Measurements from ENCODE around the gene LRCH3.

LRCH3 gene

DNA sequence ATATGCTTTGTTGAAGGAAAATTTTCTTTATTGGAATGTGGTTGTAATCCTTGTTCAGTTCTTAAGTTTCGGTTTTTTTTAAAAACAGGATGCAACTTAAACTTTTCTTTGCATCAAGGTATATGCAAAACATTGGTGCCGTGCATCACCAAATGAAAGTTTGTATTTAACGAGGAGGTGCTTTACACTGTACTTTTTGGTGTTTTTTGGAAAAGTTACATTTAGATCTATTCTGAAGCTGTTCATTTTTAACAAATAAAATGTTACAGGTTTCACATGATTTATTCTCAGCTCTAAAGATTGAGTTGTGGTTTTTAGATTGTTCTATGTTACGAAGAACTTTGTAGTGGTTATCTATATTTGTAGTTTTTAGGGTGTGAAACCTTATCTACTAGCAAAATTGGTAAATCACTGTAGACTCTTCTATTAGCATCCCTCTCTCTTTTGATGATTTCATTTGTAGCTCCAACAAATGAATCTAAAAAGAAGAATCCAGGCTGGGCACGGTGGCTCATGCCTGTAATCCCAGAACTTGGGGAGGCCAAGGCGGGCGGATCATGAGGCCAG lies 7.0 kb upstream of the LRCH3 start:
- Histone ChIP-seq H3K9me3 (no peaks in the 10 kb centered on the region), H3K36me3 (peaks cover 21% of the 10 kb centered on the region), H3K27ac (no peak overlapping the region), H3K4me1 (ENCODE audit: control insufficient read depth in 1 of 2, insufficient read depth in 1 of 2, low read depth in 1 of 2, low read length in 1 of 2) (no peaks in the 10 kb centered on the region), H3K4me3 (ENCODE audit: low read depth in 1 of 2, low read length in 1 of 2) (no peak overlapping the region), H3K27me3 (no peaks in the 10 kb centered on the region)
- TF ChIP-seq, protein P1, sequence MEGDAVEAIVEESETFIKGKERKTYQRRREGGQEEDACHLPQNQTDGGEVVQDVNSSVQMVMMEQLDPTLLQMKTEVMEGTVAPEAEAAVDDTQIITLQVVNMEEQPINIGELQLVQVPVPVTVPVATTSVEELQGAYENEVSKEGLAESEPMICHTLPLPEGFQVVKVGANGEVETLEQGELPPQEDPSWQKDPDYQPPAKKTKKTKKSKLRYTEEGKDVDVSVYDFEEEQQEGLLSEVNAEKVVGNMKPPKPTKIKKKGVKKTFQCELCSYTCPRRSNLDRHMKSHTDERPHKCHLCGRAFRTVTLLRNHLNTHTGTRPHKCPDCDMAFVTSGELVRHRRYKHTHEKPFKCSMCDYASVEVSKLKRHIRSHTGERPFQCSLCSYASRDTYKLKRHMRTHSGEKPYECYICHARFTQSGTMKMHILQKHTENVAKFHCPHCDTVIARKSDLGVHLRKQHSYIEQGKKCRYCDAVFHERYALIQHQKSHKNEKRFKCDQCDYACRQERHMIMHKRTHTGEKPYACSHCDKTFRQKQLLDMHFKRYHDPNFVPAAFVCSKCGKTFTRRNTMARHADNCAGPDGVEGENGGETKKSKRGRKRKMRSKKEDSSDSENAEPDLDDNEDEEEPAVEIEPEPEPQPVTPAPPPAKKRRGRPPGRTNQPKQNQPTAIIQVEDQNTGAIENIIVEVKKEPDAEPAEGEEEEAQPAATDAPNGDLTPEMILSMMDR (IDR thresholded peaks at IDR 0.05): no peak

DNA sequence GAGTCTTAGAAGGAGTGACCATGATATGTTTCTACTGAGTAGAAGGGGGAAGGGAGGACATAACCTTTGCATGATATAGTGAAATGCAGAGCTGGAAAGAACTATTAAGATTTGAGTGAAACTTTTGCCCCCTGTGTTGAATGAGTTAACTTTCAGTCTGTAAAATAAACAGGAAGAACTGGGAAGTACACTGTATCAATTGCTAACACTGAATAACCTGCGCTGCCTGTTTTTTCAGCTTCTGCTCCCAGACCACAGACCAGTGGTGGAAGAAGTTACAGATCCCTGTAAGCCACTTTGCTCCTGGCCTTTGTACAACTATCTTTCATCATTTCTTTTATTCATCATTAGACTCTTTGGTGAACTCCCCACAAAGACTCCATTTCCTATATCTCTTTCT lies 3.6 kb upstream of the LRCH3 start:
- Histone ChIP-seq H3K4me1 (ENCODE audit: control insufficient read depth in 1 of 2, insufficient read depth in 1 of 2, low read depth in 1 of 2, low read length in 1 of 2) (peaks cover 8 to 10% of the 10 kb centered on the region in 2 experiments), H3K27ac (no peak overlapping the region), H3K9me3 (no peaks in the 10 kb centered on the region), H3K27me3 (no peaks in the 10 kb centered on the region), H3K4me3 (ENCODE audit: low read depth in 1 of 2, low read length in 1 of 2) (no peak overlapping the region), H3K36me3 (peaks cover 7% of the 10 kb centered on the region)
- TF ChIP-seq, protein P1 (IDR thresholded peaks at IDR 0.05): no peak

DNA sequence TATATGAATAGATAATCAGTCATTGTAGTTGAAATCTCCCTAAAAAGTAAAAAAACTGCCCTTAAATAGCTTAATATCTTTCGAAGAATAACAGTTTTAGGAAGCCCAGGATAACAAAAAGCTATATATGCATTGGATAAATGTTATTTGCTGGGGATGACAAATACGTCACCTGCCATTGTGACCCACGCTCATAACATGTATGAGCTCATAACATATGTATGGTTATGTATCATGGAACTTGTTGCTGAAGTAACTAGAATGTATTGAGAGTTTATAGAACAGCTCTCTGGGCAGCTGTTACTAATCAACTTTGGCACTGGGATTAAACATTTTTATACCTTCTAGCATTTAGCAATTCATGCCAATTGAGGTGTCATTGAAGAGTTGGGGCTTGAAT lies 1.7 kb upstream of the LRCH3 start:
- Histone ChIP-seq H3K4me1 (ENCODE audit: control insufficient read depth in 1 of 2, insufficient read depth in 1 of 2, low read depth in 1 of 2, low read length in 1 of 2) (peaks cover 10 to 12% of the 10 kb centered on the region in 2 experiments), H3K9me3 (no peaks in the 10 kb centered on the region), H3K4me3 (ENCODE audit: low read depth in 1 of 2, low read length in 1 of 2) (no peak overlapping the region), H3K27me3 (no peaks in the 10 kb centered on the region), H3K27ac (no peak overlapping the region), H3K36me3 (no peaks in the 10 kb centered on the region)
- TF ChIP-seq, protein P1 (IDR thresholded peaks at IDR 0.05): no peak

DNA sequence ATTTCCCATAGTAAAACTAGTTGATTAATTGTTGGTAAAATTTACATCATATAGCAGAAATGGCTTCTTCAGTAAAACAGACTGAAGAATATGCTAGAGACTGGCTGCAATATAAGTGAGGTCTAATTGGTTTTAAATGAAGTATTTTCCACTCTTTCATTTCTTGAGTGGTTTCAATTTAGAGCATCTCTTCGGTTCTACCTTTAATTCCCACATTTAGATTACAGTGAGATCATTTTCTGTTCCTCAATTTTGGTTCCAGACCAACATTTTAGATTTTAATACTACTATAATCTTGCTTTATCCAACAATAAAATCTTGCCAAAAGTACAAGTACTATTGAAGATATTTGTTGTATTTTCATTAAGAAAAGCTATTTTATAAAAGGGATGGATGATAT lies 1.0 kb upstream of the LRCH3 start:
- H3K36me3 ChIP-seq: no peaks in the 10 kb centered on the region
- no peaks in the 10 kb centered on the region for H3K27me3 ChIP-seq
- TF ChIP-seq, protein P1 (IDR thresholded peaks at IDR 0.05): no peak
- no peak overlapping the region for H3K27ac ChIP-seq
- no peaks in the 10 kb centered on the region for H3K9me3 ChIP-seq
- peaks cover 10 to 12% of the 10 kb centered on the region in 2 experiments for H3K4me1 ChIP-seq (ENCODE audit: control insufficient read depth in 1 of 2, insufficient read depth in 1 of 2, low read depth in 1 of 2, low read length in 1 of 2)
- H3K4me3 ChIP-seq (ENCODE audit: low read depth in 1 of 2, low read length in 1 of 2): peak overlapping the region; percentile 83 to 85

DNA sequence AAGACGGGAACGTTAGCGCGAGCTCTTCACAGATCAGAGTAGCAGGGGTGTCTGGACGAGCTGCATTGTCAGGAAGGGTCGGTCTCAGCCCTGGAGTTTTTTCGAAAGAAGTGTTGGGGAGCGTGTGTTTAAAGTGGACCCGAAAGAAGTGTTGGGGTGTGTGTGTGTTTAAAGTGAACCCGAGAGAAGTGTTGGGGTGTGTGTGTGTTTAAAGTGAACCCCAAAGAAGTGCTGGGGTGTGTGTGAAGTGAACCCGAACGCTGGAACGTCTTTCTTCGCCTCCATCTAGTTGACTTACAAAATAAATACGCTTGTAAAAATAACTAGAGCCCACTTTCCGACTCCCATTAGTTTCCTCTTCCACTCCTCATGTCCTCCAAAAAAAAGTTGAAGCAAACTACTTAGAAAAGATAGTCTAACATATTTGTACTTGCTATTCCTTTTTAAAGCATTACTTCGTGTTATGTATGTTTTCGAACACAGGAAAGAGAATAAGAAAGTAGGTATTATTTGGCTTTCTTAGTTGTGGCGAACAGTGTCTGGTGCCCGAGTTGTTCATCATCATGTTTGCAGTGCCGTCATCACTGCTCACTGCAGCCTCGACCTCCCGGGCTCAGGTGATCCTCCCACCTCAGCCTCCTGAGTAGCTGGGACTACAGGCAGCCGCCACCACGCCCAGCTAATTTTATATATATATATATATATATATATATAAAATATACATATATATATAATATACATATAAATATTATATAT lies 1.0 kb downstream of the LRCH3 start:
- peaks cover 10 to 12% of the 10 kb centered on the region in 2 experiments for H3K4me1 ChIP-seq (ENCODE audit: control insufficient read depth in 1 of 2, insufficient read depth in 1 of 2, low read depth in 1 of 2, low read length in 1 of 2)
- no peaks in the 10 kb centered on the region for H3K27me3 ChIP-seq
- peak overlapping the region; percentile 83 to 85 for H3K4me3 ChIP-seq (ENCODE audit: low read depth in 1 of 2, low read length in 1 of 2)
- TF ChIP-seq, protein P1 (IDR thresholded peaks at IDR 0.05): no peak
- H3K27ac ChIP-seq: peak overlapping the region; percentile 83
- H3K9me3 ChIP-seq: no peaks in the 10 kb centered on the region
- H3K36me3 ChIP-seq: no peaks in the 10 kb centered on the region

Measured in neutrophil (primary cell).